Tibial nerve (tissue), 4 donors: ENCODE results near the gene B4GALT2. TPM values are rescaled to one million over a fixed set of nuclear protein-coding genes. Genes with fewer than 3 reads are reported as not detected.

Source experiments
- DNase-seq, 2 donors: peaks; one replicate each; pipeline ENCODE4 v3.0.0-alpha.2; 2019; ENCODE audit warnings: low spot score in 2 of 2
- H3K27ac ChIP-seq, 4 donors: fragments of 200-600 bp; sonication (generic) in 3 of 4; one replicate each; pipeline ENCODE4 v1.5.1; 2017 to 2019; ENCODE audit warnings: mild to moderate bottlenecking in 1 of 4
- H3K27me3 ChIP-seq, 2 donors: fragments of 200-600 bp; sonication (generic) in 1 of 2; one replicate each; pipeline versions ENCODE4 v1.5.1 to v1.6.0; 2017 to 2019
- H3K36me3 ChIP-seq, 3 donors: fragments of 200-600 bp; sonication (generic); one replicate each; pipeline ENCODE4 v1.5.1; 2018 to 2019
- H3K4me1 ChIP-seq, 4 donors: fragments of 200-600 bp; sonication (generic) in 3 of 4; one replicate each; pipeline ENCODE4 v1.5.1; 2017 to 2019
- H3K4me3 ChIP-seq, 4 donors: fragments of 200-600 bp; sonication (generic) in 3 of 4; one replicate each; pipeline ENCODE4 v1.5.1; 2017 to 2019; ENCODE audit warnings: mild to moderate bottlenecking in 1 of 4, moderate library complexity in 1 of 4
- H3K9me3 ChIP-seq, 4 donors: fragments of 200-600 bp; sonication (generic) in 3 of 4; one replicate each; pipeline ENCODE4 v1.5.1; 2017 to 2019
- CTCF ChIP-seq, 5 experiments: fragments of 200-600 bp in 3 of 5; fragments of 450-650 bp in 2 of 5; sonication (generic) in 3 of 5; IDR thresholded peaks; one replicate each; pipeline ENCODE4 v1.5.1; 2016 to 2019; ENCODE audit warnings: antibody characterized with exemption in 5 of 5, mild to moderate bottlenecking in 3 of 5, moderate library complexity in 2 of 5
- EP300 ChIP-seq, 2 donors: sonication (generic); formaldehyde crosslinking; IDR thresholded peaks; one replicate each; pipeline ENCODE4 v1.6.1; 2017; ENCODE audit warnings: antibody characterized with exemption in 2 of 2, mild to moderate bottlenecking in 1 of 2
- POLR2A ChIP-seq, 2 donors: fragments of 450-650 bp; IDR thresholded peaks; one replicate each; pipeline ENCODE4 v1.6.1; 2017; ENCODE audit warnings: antibody characterized with exemption in 2 of 2, mild to moderate bottlenecking in 2 of 2, moderate library complexity in 2 of 2
- WGBS, 2 donors: methylation state at CpG; one replicate each; pipeline ENCODE4 v1.1.5; 2018; 5-methylcytosine and 5-hydroxymethylcytosine counted together
- total RNA-seq, 4 donors: library from RNA; depleted of rRNA; stranded (reverse); fragments of >200 nt; gene quantifications; one replicate each; pipeline ENCODE4 v1.1.0, GENCODE V29; 2016

Gene B4GALT2
- total RNA-seq, 4 donors from 2014 or later, result 15.5 to 49.8 (median 21.1) TPM

GRCh38 chr1:44034423-44034822 is 55.4 kb downstream of the B4GALT2 start:
- H3K4me1 ChIP-seq, result peaks cover 0 to 42% (median 13%) of the 10 kb centered on the region in 4 donors
- 89 to 92% methylated on average over 3 to 4 of the region's 4 CpGs for WGBS, 2 donors
- TF ChIP-seq CTCF (IDR thresholded peaks at IDR 0.05) (no peak), EP300 (IDR thresholded peaks at IDR 0.05) (no peak), POLR2A (IDR thresholded peaks at IDR 0.05) (no peak)
- no peaks in the 10 kb centered on the region for H3K27me3 ChIP-seq
- no peak overlapping the region for H3K4me3 ChIP-seq
- peak overlapping the region in 2 of 4 donors; percentile 4 to 34 for H3K27ac ChIP-seq
- no peak for DNase-seq
- H3K36me3 ChIP-seq, result no peaks in the 10 kb centered on the region
- no peaks in the 10 kb centered on the region for H3K9me3 ChIP-seq

GRCh38 chr1:44034976-44035716 is 56.1 kb downstream of the B4GALT2 start:
- 45 to 59% methylated on average over 8 to 11 of the region's 11 CpGs for WGBS, 2 donors
- TF ChIP-seq POLR2A (IDR thresholded peaks at IDR 0.05) (no peak), CTCF (IDR thresholded peaks at IDR 0.05) (no peak), EP300 (IDR thresholded peaks at IDR 0.05) (no peak)
- Histone ChIP-seq H3K27ac (peak overlapping the region in 3 of 4 donors; percentile 1 to 73 (median 73)), H3K36me3 (no peaks in the 10 kb centered on the region), H3K4me3 (no peak overlapping the region), H3K4me1 (peaks cover 0 to 40% (median 11%) of the 10 kb centered on the region in 4 donors), H3K27me3 (no peaks in the 10 kb centered on the region), H3K9me3 (no peaks in the 10 kb centered on the region)
- no peak for DNase-seq

GRCh38 chr1:44035726-44036408 is 56.9 kb downstream of the B4GALT2 start:
- no peaks in the 10 kb centered on the region for H3K27me3 ChIP-seq
- H3K4me1 ChIP-seq, result peaks cover 0 to 40% (median 11%) of the 10 kb centered on the region in 4 donors
- no peaks in the 10 kb centered on the region for H3K9me3 ChIP-seq
- H3K36me3 ChIP-seq, result no peaks in the 10 kb centered on the region
- peak overlapping the region; percentile 1 to 73 (median 48) for H3K27ac ChIP-seq
- 27 to 55% methylated on average over 7 to 8 of the region's 8 CpGs for WGBS, 2 donors
- no peak for DNase-seq
- TF ChIP-seq POLR2A (IDR thresholded peaks at IDR 0.05) (no peak), EP300 (IDR thresholded peaks at IDR 0.05) (no peak), CTCF (IDR thresholded peaks at IDR 0.05) (no peak)
- H3K4me3 ChIP-seq, result no peak overlapping the region

GRCh38 chr1:44036409-44037139 is 57.6 kb downstream of the B4GALT2 start:
- Histone ChIP-seq H3K36me3 (no peaks in the 10 kb centered on the region), H3K27ac (peak overlapping the region; percentile 1 to 73 (median 48)), H3K4me3 (no peak overlapping the region), H3K27me3 (no peaks in the 10 kb centered on the region), H3K4me1 (peaks cover 0 to 35% (median 11%) of the 10 kb centered on the region in 4 donors), H3K9me3 (no peaks in the 10 kb centered on the region)
- DNase-seq, result peak; percentile 32 to 65
- 14 to 15% methylated on average over 6 of the region's 6 CpGs for WGBS, 2 donors
- peak in 1 of 2 donors; percentile 18 for TF ChIP-seq EP300 (IDR thresholded peaks at IDR 0.05)
- TF ChIP-seq CTCF (IDR thresholded peaks at IDR 0.05), result peak; percentile 72 to 84 (median 79)
- TF ChIP-seq POLR2A (IDR thresholded peaks at IDR 0.05), result no peak
